Left renal cortex interstitium (tissue), 4 donors: ENCODE measurements around the gene ADAMTS3. TPM values are rescaled to one million over a fixed set of nuclear protein-coding genes. Genes with fewer than 3 reads are reported as not detected.

Experiments used
- DNase-seq, 4 donors: peaks; one replicate each; pipeline ENCODE4 v3.0.0-alpha.2; 2013; ENCODE audit warnings: low read depth in 4 of 4, low spot score in 2 of 4, missing footprints in 1 of 4
- polyA plus RNA-seq, 4 donors: library from polyadenylated mRNA; unstranded; fragments of 120-200 nt; gene quantifications; one replicate each; pipeline ENCODE4 v1.2.1, GENCODE V29; 2013; ENCODE audit not compliant: insufficient read length in 4 of 4

The ADAMTS3 gene
- polyA plus RNA-seq, 4 donors = 9.1 to 11.9 (median 10.0) TPM

DNA sequence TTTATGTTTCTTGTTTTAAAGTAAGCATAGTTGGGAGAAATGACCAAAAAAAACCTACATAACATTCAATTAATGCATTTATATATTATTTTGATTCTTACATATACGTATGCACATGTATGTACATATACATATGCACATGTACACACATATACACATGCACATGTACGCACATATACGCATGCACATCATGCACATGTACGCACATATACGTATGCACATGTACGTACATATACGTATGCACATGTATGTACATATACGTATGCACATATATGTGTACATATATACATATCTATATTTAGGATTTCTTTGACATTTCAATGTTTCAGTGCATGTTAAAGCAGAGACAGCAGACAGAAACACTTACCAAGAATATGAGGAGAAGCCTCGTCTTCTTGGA, 263.4 kb downstream of the ADAMTS3 start:
- no peak for DNase-seq

GRCh38 chr4:72305080-72305479, 263.9 kb downstream of the ADAMTS3 start:
- no peak for DNase-seq

DNA sequence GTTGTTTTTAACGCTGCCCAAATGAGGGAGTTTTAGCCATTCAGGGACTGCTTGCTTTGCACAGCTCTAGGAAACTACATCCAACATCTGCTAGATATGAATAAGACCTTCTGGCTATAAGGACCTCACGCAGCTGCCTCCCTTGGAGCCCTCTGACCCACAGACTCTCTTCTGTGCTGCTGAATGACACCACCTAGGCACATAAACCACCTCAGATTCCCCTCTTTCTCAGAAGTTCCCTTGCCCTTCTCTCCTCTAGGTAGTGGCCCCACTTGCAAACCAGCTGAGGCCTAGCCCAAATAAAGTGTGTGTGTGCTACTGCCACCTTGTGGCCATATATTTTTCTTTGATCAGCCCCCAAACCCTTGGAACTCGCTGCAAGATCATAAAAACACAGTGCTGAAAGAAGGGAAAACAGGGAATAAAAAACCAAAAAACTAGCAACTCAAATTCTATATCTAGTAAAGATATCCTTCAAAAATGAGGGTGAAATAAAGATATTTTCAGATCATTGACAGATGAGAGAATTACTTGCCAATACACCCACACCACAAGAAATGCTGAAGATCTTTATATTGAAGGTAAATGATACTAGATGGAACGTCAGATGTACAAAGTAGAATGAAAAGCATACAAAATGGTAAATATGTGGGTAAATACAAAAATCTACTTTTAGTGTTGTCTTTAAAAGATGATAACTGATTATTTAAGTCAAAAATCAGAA, 265.9 kb downstream of the ADAMTS3 start:
- peak in 2 of 4 donors; percentile 34 to 48 for DNase-seq

GRCh38 chr4:72301759-72302158, 267.3 kb downstream of the ADAMTS3 start:
- DNase-seq = no peak

DNA sequence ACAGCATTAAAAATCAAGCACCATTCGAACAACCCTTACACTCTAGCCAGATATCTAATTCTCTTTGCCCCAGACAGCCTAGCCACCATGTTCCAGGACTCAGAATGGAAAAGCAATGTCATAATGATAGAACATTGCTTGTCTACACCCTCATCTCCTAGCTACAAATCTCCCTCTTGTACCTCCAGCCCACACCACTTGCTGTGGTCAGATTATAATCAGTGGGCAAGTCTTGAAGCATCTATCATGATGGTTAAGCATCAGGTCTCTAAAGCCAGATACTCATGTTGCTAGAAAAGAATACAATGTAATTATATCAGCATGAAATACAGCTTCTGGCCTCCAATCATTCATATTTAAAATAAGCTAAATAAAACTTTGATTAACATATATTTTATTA, 268.9 kb downstream of the ADAMTS3 start:
- no peak for DNase-seq

- peak in 1 of 4 donors; percentile 56 for DNase-seq
These were observed 273.0 kb downstream of the ADAMTS3 start for GRCh38 chr4:72295966-72296557.

DNA sequence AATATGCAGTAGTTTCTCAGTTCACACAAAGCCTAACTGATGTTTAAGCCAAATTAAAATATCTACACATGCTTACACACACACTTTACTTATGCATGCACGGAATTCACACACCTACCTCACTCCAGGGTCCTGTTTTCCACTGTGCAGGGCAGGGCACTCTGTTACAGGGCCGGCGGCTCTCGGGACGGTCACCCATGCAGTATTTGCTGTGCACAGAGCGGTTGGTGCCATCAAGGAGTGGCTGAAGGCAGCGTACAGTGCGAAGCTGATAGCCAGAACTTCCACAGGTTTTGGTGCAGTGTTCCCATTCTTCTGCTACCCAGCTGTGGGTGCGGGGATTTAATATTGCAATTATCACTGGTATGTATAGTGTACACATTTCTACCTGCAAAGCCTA, 278.3 kb downstream of the ADAMTS3 start:
- no peak for DNase-seq

DNA sequence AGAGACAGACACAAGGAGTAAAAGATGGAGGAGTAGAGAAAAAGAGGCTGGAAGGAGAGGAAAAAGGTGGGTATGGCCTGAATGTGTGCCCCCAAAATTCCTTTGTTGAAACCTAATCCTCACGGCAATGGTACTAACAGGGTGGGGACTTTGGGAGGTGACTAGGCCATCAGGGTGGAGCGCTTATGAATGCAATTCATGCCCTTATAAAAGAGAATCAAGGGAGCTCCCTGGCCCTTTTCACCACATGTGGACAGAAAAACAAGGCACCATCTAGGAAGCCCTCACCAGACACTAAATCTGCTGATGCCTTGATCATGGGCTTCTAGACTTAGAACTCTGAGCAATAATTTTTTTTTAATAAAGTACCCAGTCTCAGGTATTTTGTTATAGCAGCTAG, 282.1 kb downstream of the ADAMTS3 start:
- DNase-seq = no peak

DNA sequence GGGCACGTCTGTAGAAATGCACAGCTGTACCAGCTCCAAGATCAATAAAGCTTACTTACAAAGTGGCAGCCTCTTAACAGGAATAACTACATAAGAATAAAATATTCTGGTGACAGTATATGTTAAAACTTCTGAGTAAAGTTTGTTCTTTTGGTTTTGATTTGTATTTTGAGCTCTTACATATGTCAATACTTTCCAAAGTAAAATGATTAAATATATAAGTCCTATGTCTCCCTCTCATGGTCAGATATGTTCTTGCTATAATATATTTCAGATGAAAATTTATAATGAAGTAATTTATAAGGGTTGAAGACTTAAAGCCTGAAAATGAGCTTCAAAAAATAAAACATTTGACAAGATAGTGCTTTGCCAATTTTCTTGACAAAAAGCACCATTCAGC, 282.8 kb downstream of the ADAMTS3 start:
- peak in 1 of 4 donors; percentile 3 for DNase-seq

- no peak for DNase-seq
These were observed 285.7 kb downstream of the ADAMTS3 start for GRCh38 chr4:72283357-72283756.

DNA sequence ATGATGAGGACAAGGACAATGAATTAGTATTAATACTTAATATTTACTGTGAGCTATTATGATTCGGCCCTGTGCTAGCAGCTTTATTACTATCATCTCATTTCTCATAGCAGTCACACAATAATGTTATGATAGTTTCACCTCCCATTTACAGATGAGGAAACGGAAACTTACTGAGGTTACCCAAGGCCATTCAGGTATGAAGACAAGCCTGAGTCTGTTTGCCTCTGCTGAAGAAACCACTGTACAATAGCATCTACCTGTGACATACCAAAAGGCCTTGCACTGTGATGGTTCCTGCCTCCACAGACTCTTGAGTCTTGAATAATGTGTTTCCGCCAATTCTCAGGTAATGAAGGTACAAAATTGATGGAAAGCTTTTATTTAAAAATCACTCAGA, 288.8 kb downstream of the ADAMTS3 start:
- no peak for DNase-seq

DNA sequence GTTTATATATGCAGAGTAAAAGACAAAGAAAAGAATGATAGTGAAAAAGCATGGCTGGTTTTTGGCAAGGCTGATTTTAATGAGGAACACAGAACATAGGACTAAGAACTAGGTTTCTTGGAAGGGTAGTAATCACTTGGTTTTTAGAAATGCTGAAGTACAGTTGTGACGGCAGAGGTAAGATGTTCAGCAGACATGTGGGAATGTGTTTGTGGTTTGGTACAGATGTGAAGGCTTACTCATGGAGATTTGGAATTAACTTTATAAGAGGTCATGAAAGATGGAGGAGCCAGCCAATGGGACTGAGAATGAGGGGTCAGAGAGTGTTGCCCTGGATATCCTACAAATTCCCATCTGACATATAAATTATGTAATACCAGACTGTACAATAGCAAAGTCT, 293.6 kb downstream of the ADAMTS3 start:
- DNase-seq = no peak

DNA sequence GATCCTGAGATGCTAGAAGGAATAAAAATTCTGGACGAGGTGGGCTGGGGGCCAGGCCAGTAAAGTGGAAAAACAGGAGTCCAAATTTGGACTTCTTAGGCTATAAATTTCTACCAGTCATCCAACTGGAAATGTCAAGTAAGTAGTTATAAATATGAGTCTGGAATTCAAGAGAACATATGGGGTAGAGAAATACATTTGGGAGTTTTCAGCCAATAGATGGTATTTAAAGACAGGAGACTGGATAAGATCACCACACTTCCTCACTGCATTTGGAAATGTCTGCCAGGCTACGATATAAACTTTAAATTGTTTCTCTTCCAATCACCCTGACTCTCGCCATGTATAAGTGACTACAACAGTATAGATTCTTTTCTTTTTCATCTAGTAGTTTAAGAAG, 294.8 kb downstream of the ADAMTS3 start:
- no peak for DNase-seq

DNA sequence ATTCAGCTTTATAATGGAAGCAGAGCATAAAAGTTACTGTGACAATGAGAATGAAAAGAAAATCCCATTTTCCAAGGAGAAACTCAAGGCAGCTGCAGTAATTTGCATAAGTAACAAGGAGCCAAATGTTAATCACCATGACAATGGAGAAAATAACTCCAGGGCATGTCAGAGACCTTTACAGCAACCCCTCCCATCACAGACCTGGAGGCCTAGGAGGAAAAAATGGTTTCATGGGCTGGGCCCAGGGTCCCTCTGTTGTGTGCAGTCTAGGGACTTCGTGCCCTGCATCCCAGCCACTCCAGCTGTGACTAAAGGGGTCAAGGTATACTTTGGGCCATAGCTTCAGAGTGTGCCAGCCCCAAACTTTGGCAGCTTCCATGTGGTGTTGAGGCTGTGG, 313.8 kb downstream of the ADAMTS3 start:
- DNase-seq = no peak

- DNase-seq = no peak
These were observed 325.4 kb downstream of the ADAMTS3 start for GRCh38 chr4:72243641-72244040.

GRCh38 chr4:72239487-72240116, 329.4 kb downstream of the ADAMTS3 start:
- DNase-seq = no peak
